GM23338 (cell line): ENCODE results near the gene SNRPF.

ENCODE experiments used
- CREB1 ChIP-seq: fragments of 250-450 bp; sonication (Bioruptor Pico); IDR thresholded peaks from 2 replicates; pipeline ENCODE4 v1.5.0; 2020; ENCODE audit warnings: low read depth, mild to moderate bottlenecking, moderate library complexity
- CTCF ChIP-seq, 2 experiments: fragments of 200-600 bp in 1 of 2; sonication (generic) in 1 of 2; conservative IDR thresholded peaks; 2 replicates each; pipeline versions ENCODE4 v1.5.1 to v1.6.1; 2016 to 2017; ENCODE audit warnings: antibody characterized with exemption in 2 of 2, low read depth in 2 of 2, mild to moderate bottlenecking in 2 of 2, moderate library complexity in 1 of 2
- ETS1 ChIP-seq: IDR thresholded peaks from 2 replicates; pipeline ENCODE4 v1.6.1; 2016; ENCODE audit warnings: antibody characterized with exemption
- EZH2 ChIP-seq: fragments of 200-600 bp; sonication (generic); IDR thresholded peaks from one replicate; pipeline ENCODE4 v1.8.0; 2017; ENCODE audit warnings: antibody characterized with exemption, mild to moderate bottlenecking, low read depth; ENCODE audit not compliant: unreplicated experiment
- EZH2phosphoT487 ChIP-seq: fragments of 200-600 bp; sonication (generic); IDR thresholded peaks from one replicate; pipeline ENCODE4 v1.8.1; 2018; ENCODE audit warnings: antibody characterized with exemption; ENCODE audit not compliant: unreplicated experiment
- JUNB ChIP-seq: IDR thresholded peaks from one replicate; pipeline ENCODE4 v1.6.1; 2016; ENCODE audit warnings: antibody characterized with exemption; ENCODE audit not compliant: unreplicated experiment
- NANOG ChIP-seq: IDR thresholded peaks from 2 replicates; pipeline ENCODE4 v1.6.1; 2016; ENCODE audit warnings: antibody characterized with exemption, borderline replicate concordance
- POLR2AphosphoS5 ChIP-seq: IDR thresholded peaks from 2 replicates; pipeline ENCODE4 v1.6.1; 2016; ENCODE audit warnings: antibody characterized with exemption, low read depth
- REST ChIP-seq: IDR thresholded peaks from one replicate; pipeline ENCODE4 v1.6.1; 2018; ENCODE audit warnings: antibody characterized with exemption; ENCODE audit not compliant: unreplicated experiment
- STAT1 ChIP-seq: IDR thresholded peaks from one replicate; pipeline ENCODE4 v1.6.1; 2016; ENCODE audit warnings: antibody characterized with exemption; ENCODE audit not compliant: unreplicated experiment
- ZNF114 ChIP-seq: fragments of 250-450 bp; sonication (Bioruptor Pico); IDR thresholded peaks from 2 replicates; pipeline ENCODE4 v1.5.0; 2020; ENCODE audit warnings: mild to moderate bottlenecking, moderate library complexity
- ZNF331 ChIP-seq: fragments of 250-450 bp; sonication (Bioruptor Pico); IDR thresholded peaks from 2 replicates; pipeline ENCODE4 v1.5.0; 2020; ENCODE audit warnings: low read depth, mild to moderate bottlenecking, moderate library complexity

- TF ChIP-seq REST (no peak), CTCF (conservative IDR thresholded peaks at IDR 0.05; ENCODE audit: low read depth in 2 of 2) (no peak), STAT1 (no peak), ETS1 (no peak), EZH2 (no peak), POLR2AphosphoS5 (no peak), EZH2phosphoT487 (no peak), ZNF331 (CRISPR knock-in tag) (no peak), JUNB (no peak), CREB1 (CRISPR knock-in tag) (no peak), NANOG (no peak), ZNF114 (CRISPR knock-in tag) (no peak)
Measured at GRCh38 chr12:95838125-95838524, 20.6 kb upstream of the SNRPF start.
